Pulmonary artery endothelial cell (primary cell): ENCODE data around the gene FCMR. TPM values are rescaled to one million over a fixed set of nuclear protein-coding genes. Genes with fewer than 3 reads are reported as not detected.
A peak's percentile ranks its signal among the peaks of the same experiment; 100 is the strongest.

ENCODE experiments used
- DNase-seq: peaks from one replicate; pipeline ENCODE4 v3.0.0-alpha.2; 2011; ENCODE audit warnings: low read depth, low spot score
- total RNA-seq: library from RNA; depleted of rRNA; stranded (reverse); fragments of >200 nt; gene quantifications from 2 replicates; pipeline ENCODE4 v1.2.3, GENCODE V29; 2014

FCMR gene
- total RNA-seq, 1 donor from 2014 or later: not detected

GRCh38 chr1:206923009-206923960, 1.5 kb upstream of the FCMR start:
- DNase-seq: no peak

GRCh38 chr1:206922524-206922923, 783 bp upstream of the FCMR start:
- no peak for DNase-seq

- no peak for DNase-seq
These were observed 3.7 kb downstream of the FCMR start for GRCh38 chr1:206918076-206918475.

- no peak for DNase-seq
These were observed 5.6 kb downstream of the FCMR start for GRCh38 chr1:206916000-206916709.

GRCh38 chr1:206915030-206915735, 6.6 kb downstream of the FCMR start:
- no peak for DNase-seq

- DNase-seq: no peak
These were observed 7.8 kb downstream of the FCMR start for GRCh38 chr1:206913766-206914537.

GRCh38 chr1:206912445-206913095, 9.2 kb downstream of the FCMR start:
- peak; percentile 26 for DNase-seq

GRCh38 chr1:206911064-206911663, 10.6 kb downstream of the FCMR start:
- peak; percentile 15 for DNase-seq

- no peak for DNase-seq
These were observed 11.8 kb downstream of the FCMR start for GRCh38 chr1:206909883-206910318.

GRCh38 chr1:206909161-206909882, 12.4 kb downstream of the FCMR start:
- no peak for DNase-seq

- no peak for DNase-seq
These were observed 13.7 kb downstream of the FCMR start for GRCh38 chr1:206908038-206908437.

- no peak for DNase-seq
These were observed 14.3 kb downstream of the FCMR start for GRCh38 chr1:206907304-206907991.

GRCh38 chr1:206905295-206906164, 16.2 kb downstream of the FCMR start:
- no peak for DNase-seq

GRCh38 chr1:206904423-206905142, 17.2 kb downstream of the FCMR start:
- DNase-seq: no peak

GRCh38 chr1:206903687-206904086, 18.1 kb downstream of the FCMR start:
- no peak for DNase-seq

- no peak for DNase-seq
These were observed 19.0 kb downstream of the FCMR start for GRCh38 chr1:206902702-206903101.

GRCh38 chr1:206901944-206902343, 19.8 kb downstream of the FCMR start:
- DNase-seq: no peak
